IMR-90 (cell line): ENCODE results near the gene DTD1. TPM values are rescaled to one million over a fixed set of nuclear protein-coding genes. Genes with fewer than 3 reads are reported as not detected.

Experiments used
- ATAC-seq: fragments of 200-7000 bp; cut with Tn5 transposase; 2 replicates; pipeline ENCODE4 v1.9.1; 2020; ENCODE audit warnings: low read depth, mild to moderate bottlenecking, moderate library complexity
- BruUV-seq: library from RNA; stranded (reverse); fragments of 400-500 nt; replicated peaks from 2 replicates; lab custom pipeline; 2021; lab: Mats Ljungman, UMichigan
- CTCF ChIA-PET: fragments of 300-600 bp; formaldehyde crosslinking; extraction: SDS; loops from one replicate; lab custom pipeline; 2021; ENCODE audit warnings: antibody characterized with exemption; lab: Yijun Ruan, JAX
- POLR2A ChIA-PET: fragments of 300-600 bp; sonication (Branson Sonifier 250); formaldehyde crosslinking; loops from one replicate; lab custom pipeline; 2022; ENCODE audit warnings: antibody characterized with exemption; ENCODE audit not compliant: unreplicated experiment; lab: Charles Lee
- DNase-seq: peaks from one replicate; pipeline ENCODE4 v3.0.0; 2013
- H2AFZ ChIP-seq: replicated peaks from 2 replicates; pipeline ENCODE3; 2013; ENCODE audit warnings: low read length, mild to moderate bottlenecking; ENCODE audit not compliant: poor library complexity
- H2AK5ac ChIP-seq: 2 replicates; pipeline ENCODE4 v1.6.1; 2013; ENCODE audit warnings: low read depth, low read length, inconsistent platforms
- H2AK9ac ChIP-seq: replicated peaks from 2 replicates; pipeline ENCODE3; 2013; ENCODE audit warnings: mild to moderate bottlenecking, low read depth, low read length, moderate library complexity; ENCODE audit not compliant: poor library complexity
- H2BK120ac ChIP-seq: 2 replicates; pipeline ENCODE4 v1.6.1; 2013; ENCODE audit warnings: low read depth, low read length, inconsistent platforms
- H2BK15ac ChIP-seq: 3 replicates; pipeline ENCODE4 v1.6.1; 2013; ENCODE audit warnings: low read depth, low read length, inconsistent platforms
- H2BK20ac ChIP-seq: 2 replicates; pipeline ENCODE4 v1.6.1; 2013; ENCODE audit warnings: low read depth, mild to moderate bottlenecking, inconsistent platforms, low read length, moderate library complexity
- H2BK5ac ChIP-seq: 2 replicates; pipeline ENCODE4 v1.6.1; 2013; ENCODE audit warnings: mild to moderate bottlenecking, low read depth, low read length, inconsistent platforms; ENCODE audit not compliant: poor library complexity, severe bottlenecking
- H3K14ac ChIP-seq: replicated peaks from 2 replicates; pipeline ENCODE4 v1.6.1; 2013; ENCODE audit warnings: low read depth, low read length, inconsistent platforms
- H3K18ac ChIP-seq: 2 replicates; pipeline ENCODE4 v1.6.1; 2013; ENCODE audit warnings: low read depth, low read length, control low read depth
- H3K23ac ChIP-seq: 2 replicates; pipeline ENCODE4 v1.6.1; 2013; ENCODE audit warnings: low read depth, low read length, inconsistent platforms
- H3K27ac ChIP-seq: 2 replicates; pipeline ENCODE4 v1.5.1; 2013; ENCODE audit warnings: mild to moderate bottlenecking, control low read depth, low read length; ENCODE audit not compliant: insufficient read depth
- H3K27me3 ChIP-seq: 2 replicates; pipeline ENCODE4 v1.6.1; 2013; ENCODE audit warnings: low read length; ENCODE audit not compliant: control insufficient read depth, insufficient read depth
- H3K36me3 ChIP-seq: 2 replicates; pipeline ENCODE4 v1.6.1; 2013; ENCODE audit warnings: low read length, mixed read lengths; ENCODE audit not compliant: control insufficient read depth, insufficient read depth
- H3K4ac ChIP-seq: 2 replicates; pipeline ENCODE4 v1.6.1; 2013; ENCODE audit warnings: low read depth, low read length, inconsistent platforms
- H3K4me1 ChIP-seq: 2 replicates; pipeline ENCODE4 v1.6.1; 2013; ENCODE audit warnings: low read length, mixed read lengths; ENCODE audit not compliant: control insufficient read depth, insufficient read depth
- H3K4me2 ChIP-seq: 2 replicates; pipeline ENCODE4 v1.6.1; 2013; ENCODE audit warnings: low read depth, mild to moderate bottlenecking, control low read depth, low read length, moderate library complexity
- H3K4me3 ChIP-seq: 2 replicates; pipeline ENCODE4 v1.5.1; 2013; ENCODE audit warnings: low read depth, mild to moderate bottlenecking, control low read depth, low read length, moderate library complexity; ENCODE audit not compliant: insufficient read depth
- H3K56ac ChIP-seq: 2 replicates; pipeline ENCODE4 v1.6.1; 2013; ENCODE audit warnings: low read length, inconsistent platforms; ENCODE audit not compliant: insufficient read depth; ENCODE audit errors: extremely low read depth
- H3K79me1 ChIP-seq, 2 experiments: 2 replicates each; pipeline ENCODE4 v1.6.1; 2013; ENCODE audit warnings: low read length in 2 of 2, inconsistent platforms in 1 of 2, low read depth in 1 of 2
- H3K9ac ChIP-seq: 2 replicates; pipeline ENCODE4 v1.6.1; 2013; ENCODE audit warnings: low read depth, low read length, control low read depth
- H3K9me1 ChIP-seq: 2 replicates; pipeline ENCODE4 v1.6.1; 2013; ENCODE audit warnings: low read length, inconsistent platforms; ENCODE audit not compliant: insufficient read depth
- H3K9me3 ChIP-seq: 2 replicates; pipeline ENCODE4 v1.6.1; 2013; ENCODE audit warnings: low read length; ENCODE audit not compliant: control insufficient read depth, insufficient read depth
- H4K20me1 ChIP-seq: 2 replicates; pipeline ENCODE4 v1.6.1; 2013; ENCODE audit warnings: low read length, inconsistent platforms; ENCODE audit not compliant: insufficient read depth
- H4K5ac ChIP-seq: 2 replicates; pipeline ENCODE4 v1.6.1; 2013; ENCODE audit warnings: mild to moderate bottlenecking, low read depth, low read length, control low read depth
- H4K8ac ChIP-seq, 2 experiments: 2 replicates each; pipeline ENCODE4 v1.6.1; 2013; ENCODE audit warnings: low read depth in 2 of 2, low read length in 2 of 2, control low read depth in 1 of 2, inconsistent platforms in 1 of 2
- H4K91ac ChIP-seq: 2 replicates; pipeline ENCODE4 v1.6.1; 2013; ENCODE audit warnings: low read depth, low read length, inconsistent platforms; ENCODE audit not compliant: insufficient read depth
- BHLHE40 ChIP-seq: fragments of 150-350 bp; IDR thresholded peaks from 2 replicates; pipeline ENCODE4 v1.6.1; 2016; ENCODE audit warnings: mild to moderate bottlenecking, low read depth, low read length
- CEBPB ChIP-seq: IDR thresholded peaks from 2 replicates; pipeline ENCODE4 v1.6.1; 2012; ENCODE audit warnings: low read depth, low read length, improper control_type of control experiment
- NFE2L2 ChIP-seq: fragments of 150-350 bp; IDR thresholded peaks from 2 replicates; pipeline ENCODE4 v1.6.1; 2016; ENCODE audit warnings: low read depth, mild to moderate bottlenecking, low read length
- RAD21 ChIP-seq: IDR thresholded peaks from 2 replicates; pipeline ENCODE4 v1.6.1; 2012; ENCODE audit warnings: low read length, improper control_type of control experiment
- RFX5 ChIP-seq: IDR thresholded peaks from 2 replicates; pipeline ENCODE4 v1.8.0; 2012; ENCODE audit warnings: low read depth, mild to moderate bottlenecking, low read length, moderate library complexity
- WGBS, 2 experiments: methylation state at CpG; one replicate each; pipeline versions ENCODE4 v1.1.5 to v1.1.7; 2013; ENCODE audit warnings: missing lambda C conversion rate in 2 of 2; ENCODE audit not compliant: insufficient read length in 1 of 2; ENCODE audit errors: extremely low coverage in 2 of 2; 5-methylcytosine and 5-hydroxymethylcytosine counted together
- dilution Hi-C: fragments of 300-500 bp; cut with HindIII; formaldehyde crosslinking; loops from one replicate; pipeline ENCODE4 v1.14.3; 2018; ENCODE audit warnings: low sequenced_read_pairs; ENCODE audit not compliant: unreplicated experiment
- in situ Hi-C: fragments of 300-500 bp; cut with MboI; formaldehyde crosslinking; loops from 3 replicates; pipeline ENCODE4 v1.14.3; 2019; ENCODE audit warnings: low sequenced_read_pairs, inconsistent platforms, mixed read lengths
- intact Hi-C: fragments of 100-400 bp; cut with micrococcal nuclease; formaldehyde crosslinking; loops from 2 replicates; pipeline ENCODE4 v1.10.0; 2022
- polyA plus RNA-seq, 3 experiments: library from polyadenylated mRNA; depleted of rRNA; stranded (reverse); fragments of >200 nt; gene quantifications; 2 replicates each; pipeline ENCODE4 v1.2.3, GENCODE V29; 2012; ENCODE audit warnings: low replicate concordance in 1 of 3
- total RNA-seq: library from RNA; depleted of rRNA; stranded (reverse); fragments of >200 nt; gene quantifications from 2 replicates; pipeline ENCODE4 v1.2.3, GENCODE V29; 2012

The DTD1 gene
- total and polyA plus RNA-seq, 2 of the 4 experiments (the other 2 are of a cell fraction): 73.1 to 101 TPM

DNA sequence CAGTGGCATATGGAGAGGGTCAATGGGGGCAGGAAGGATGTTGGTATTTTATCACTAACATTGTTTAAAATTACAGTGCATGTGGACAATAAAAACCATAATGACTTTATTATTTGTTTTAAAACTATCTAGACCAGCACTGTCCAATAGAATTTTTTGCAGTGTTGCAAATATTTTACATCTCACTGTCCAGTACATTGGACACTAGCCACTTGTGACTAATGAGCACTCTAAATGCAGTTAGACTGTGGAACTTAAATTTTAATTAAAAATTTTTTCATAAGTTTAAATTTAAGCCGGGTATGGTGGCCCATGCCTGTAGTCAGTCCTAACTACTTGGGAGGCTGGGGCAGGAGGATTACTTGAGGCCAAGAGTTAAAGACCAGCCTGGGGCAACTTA lies 101.7 kb downstream of the DTD1 start:
- no TSS peak for BruUV-seq
- H3K27me3 ChIP-seq: no peaks in the 10 kb centered on the region
- H2BK5ac ChIP-seq: no peak overlapping the region
- TF ChIP-seq RFX5: no peak
- no peak for TF ChIP-seq RAD21
- TF ChIP-seq CEBPB: no peak
- TF ChIP-seq NFE2L2: no peak
- TF ChIP-seq BHLHE40: no peak
- no peak overlapping the region for H2AK5ac ChIP-seq
- H2BK15ac ChIP-seq: no peak overlapping the region
- no peak overlapping the region for H3K9ac ChIP-seq
- in situ Hi-C loops (no loop called here), intact Hi-C loops (no loop called here), dilution Hi-C loops (no loop called here)
- no peaks in the 10 kb centered on the region for H3K36me3 ChIP-seq
- no peaks in the 10 kb centered on the region for H3K9me3 ChIP-seq
- POLR2A ChIA-PET: interaction anchor here (0.7 kb wide), 1 partner anchor 25 kb away, joined by 8 read pairs; no protein-coding TSS in a partner anchor
- no peak overlapping the region for H4K91ac ChIP-seq
- H4K20me1 ChIP-seq: peaks cover 7% of the 10 kb centered on the region; the same call in 1 of the 2 replicates
- no peak overlapping the region for H3K56ac ChIP-seq
- ATAC-seq (peak; percentile 66), DNase-seq (no peak)
- CTCF ChIA-PET: no interaction called here
- H3K4me3 ChIP-seq: no peak overlapping the region
- H3K9me1 ChIP-seq: peaks cover 10% of the 10 kb centered on the region; the same call in 1 of the 2 replicates
- H2AFZ ChIP-seq: no peak overlapping the region
- no peak overlapping the region for H3K18ac ChIP-seq
- H3K79me1 ChIP-seq: peaks cover 10 to 24% of the 10 kb centered on the region in 2 experiments
- no CpG with 5 or more reads among the region's 1 CpG for WGBS, 2 experiments
- H2BK20ac ChIP-seq: no peak overlapping the region
- H3K23ac ChIP-seq: no peak overlapping the region
- H4K8ac ChIP-seq: no peak overlapping the region
- H3K4me2 ChIP-seq: no peak overlapping the region
- no peak overlapping the region for H3K4ac ChIP-seq
- H2AK9ac ChIP-seq: no peak overlapping the region
- H2BK120ac ChIP-seq: no peak overlapping the region
- no peak overlapping the region for H4K5ac ChIP-seq
- no peak overlapping the region for H3K14ac ChIP-seq
- H3K27ac ChIP-seq: no peak overlapping the region
- H3K4me1 ChIP-seq: peaks cover 6% of the 10 kb centered on the region; the same call in 1 of the 2 replicates
